Astrocyte (in vitro differentiated cells and primary cell): ENCODE measurements around the gene ADARB2. TPM values are rescaled to one million over a fixed set of nuclear protein-coding genes. Genes with fewer than 3 reads are reported as not detected.

Experiments
- DNase-seq: peaks from one replicate; pipeline ENCODE4 v3.0.0-alpha.2; 2010; ENCODE audit warnings: low read depth
- FAIRE-seq: peaks from 2 replicates; lab custom pipeline; 2011; peaks lifted over from hg19 to GRCh38; lab: Jason Lieb, UNC
- H2AFZ ChIP-seq: 2 replicates; pipeline ENCODE4 v1.6.0; 2012; ENCODE audit warnings: low read depth, low read length, inconsistent platforms
- H3K27ac ChIP-seq: 2 replicates; pipeline ENCODE4 v1.5.1; 2011; ENCODE audit warnings: low read depth, low read length, inconsistent platforms
- H3K27me3 ChIP-seq: 2 replicates; pipeline ENCODE4 v1.6.0; 2011; ENCODE audit warnings: low read length, inconsistent platforms; ENCODE audit not compliant: insufficient read depth
- H3K36me3 ChIP-seq: 2 replicates; pipeline ENCODE4 v1.5.1; 2011; ENCODE audit warnings: low read length, inconsistent platforms; ENCODE audit not compliant: insufficient read depth
- H3K4me1 ChIP-seq: 2 replicates; pipeline ENCODE4 v1.5.1; 2011; ENCODE audit warnings: low read length, inconsistent platforms; ENCODE audit not compliant: insufficient read depth
- H3K4me2 ChIP-seq: 2 replicates; pipeline ENCODE4 v1.6.0; 2012; ENCODE audit warnings: low read length, inconsistent platforms
- H3K4me3 ChIP-seq: 2 replicates; pipeline ENCODE4 v1.5.1; 2011; ENCODE audit warnings: low read depth, mild to moderate bottlenecking, low read length, inconsistent platforms; ENCODE audit not compliant: insufficient read depth
- H3K79me2 ChIP-seq: 2 replicates; pipeline ENCODE4 v1.6.0; 2012; ENCODE audit warnings: mild to moderate bottlenecking, low read length, inconsistent platforms; ENCODE audit not compliant: insufficient read depth
- H3K9ac ChIP-seq: 2 replicates; pipeline ENCODE4 v1.6.0; 2012; ENCODE audit warnings: mild to moderate bottlenecking, low read length, inconsistent platforms
- H3K9me3 ChIP-seq: 2 replicates; pipeline ENCODE4 v1.5.1; 2012; ENCODE audit warnings: low read depth, mild to moderate bottlenecking, low read length, inconsistent platforms; ENCODE audit not compliant: insufficient read depth
- H4K20me1 ChIP-seq: 2 replicates; pipeline ENCODE4 v1.6.0; 2012; ENCODE audit warnings: low read length, inconsistent platforms; ENCODE audit not compliant: insufficient read depth
- H3K27ac Mint-ChIP-seq: one replicate; pipeline ENCODE4 v1.8.0; 2021; ENCODE audit warnings: mild to moderate bottlenecking, mixed read lengths; ENCODE audit not compliant: unreplicated experiment
- H3K27me3 Mint-ChIP-seq: one replicate; pipeline ENCODE4 v1.8.0; 2021; ENCODE audit warnings: low read depth, mixed read lengths; ENCODE audit not compliant: unreplicated experiment
- H3K36me3 Mint-ChIP-seq: one replicate; pipeline ENCODE4 v1.8.0; 2021; ENCODE audit warnings: low read depth, mixed read lengths; ENCODE audit not compliant: unreplicated experiment
- H3K4me1 Mint-ChIP-seq: one replicate; pipeline ENCODE4 v1.8.0; 2021; ENCODE audit warnings: low read depth, mixed read lengths; ENCODE audit not compliant: unreplicated experiment
- H3K4me3 Mint-ChIP-seq: one replicate; pipeline ENCODE4 v1.8.0; 2021; ENCODE audit warnings: mild to moderate bottlenecking, moderate library complexity, mixed read lengths; ENCODE audit not compliant: unreplicated experiment
- H3K9me3 Mint-ChIP-seq: one replicate; pipeline ENCODE4 v1.8.0; 2021; ENCODE audit warnings: mild to moderate bottlenecking, mixed read lengths; ENCODE audit not compliant: unreplicated experiment
- EZH2 ChIP-seq: IDR thresholded peaks from 2 replicates; pipeline ENCODE4 v1.6.1; 2012; ENCODE audit warnings: mild to moderate bottlenecking, low read length, inconsistent platforms; ENCODE audit not compliant: insufficient read depth
- total RNA-seq: library from RNA; stranded (reverse); gene quantifications from 2 replicates; pipeline ENCODE4 v1.2.1, GENCODE V29; 2021
- TF ChIP-seq, protein P1 (sequence below): IDR thresholded peaks from 2 replicates; pipeline ENCODE4 v1.5.1; 2011; ENCODE audit warnings: low read depth, mild to moderate bottlenecking, inconsistent platforms, low read length, moderate library complexity; ENCODE audit not compliant: insufficient read depth

Gene ADARB2
- total RNA-seq, 1 donor from 2014 or later: 0.18 TPM

DNA sequence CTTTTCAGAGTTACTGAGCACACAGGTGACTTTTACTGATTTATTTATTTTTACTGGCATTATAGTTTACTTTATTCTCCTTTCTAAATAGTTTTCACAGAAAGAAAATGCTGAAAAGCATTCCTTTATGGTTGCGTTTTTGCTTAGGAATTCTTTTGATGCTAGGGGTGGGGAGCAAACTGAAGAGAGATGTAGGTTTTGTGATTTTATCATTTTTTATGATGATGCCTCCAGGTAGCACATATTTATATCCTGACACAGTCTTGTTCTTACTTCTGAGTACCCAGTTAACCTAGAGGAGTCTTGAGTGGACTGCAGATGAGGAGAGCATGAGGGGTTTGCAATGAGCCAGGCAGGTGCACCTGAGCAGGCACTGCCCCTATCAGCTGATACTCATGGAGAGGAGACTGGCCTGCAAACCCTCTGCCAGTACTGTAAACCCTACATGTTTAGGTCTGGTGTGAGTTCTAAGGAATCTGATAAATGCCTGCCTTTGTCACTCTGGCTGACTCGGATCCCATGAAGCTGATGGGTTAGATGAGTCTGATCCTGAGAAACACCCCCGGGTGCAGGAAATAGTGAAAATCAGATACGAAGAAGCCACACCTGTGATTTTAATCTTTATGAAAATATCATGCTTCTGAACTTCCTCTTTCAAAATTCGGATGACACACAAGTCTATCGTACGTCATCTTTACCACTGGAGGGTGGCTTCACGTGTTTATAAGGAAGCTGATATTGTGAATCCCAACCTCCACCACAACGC is 378.3 kb downstream of the ADARB2 start:
- no peak overlapping the region for H2AFZ ChIP-seq
- Mint-ChIP-seq H3K36me3 (no peaks in the 10 kb centered on the region), H3K27ac (no peak overlapping the region), H3K4me1 (peaks cover 32% of the 10 kb centered on the region), H3K4me3 (no peak overlapping the region), H3K9me3 (no peaks in the 10 kb centered on the region), H3K27me3 (peaks cover 15% of the 10 kb centered on the region)
- H3K36me3 ChIP-seq: no peaks in the 10 kb centered on the region
- no peaks in the 10 kb centered on the region for H3K79me2 ChIP-seq
- no peak overlapping the region for H3K4me2 ChIP-seq
- TF ChIP-seq EZH2: no peak
- TF ChIP-seq, protein P1, sequence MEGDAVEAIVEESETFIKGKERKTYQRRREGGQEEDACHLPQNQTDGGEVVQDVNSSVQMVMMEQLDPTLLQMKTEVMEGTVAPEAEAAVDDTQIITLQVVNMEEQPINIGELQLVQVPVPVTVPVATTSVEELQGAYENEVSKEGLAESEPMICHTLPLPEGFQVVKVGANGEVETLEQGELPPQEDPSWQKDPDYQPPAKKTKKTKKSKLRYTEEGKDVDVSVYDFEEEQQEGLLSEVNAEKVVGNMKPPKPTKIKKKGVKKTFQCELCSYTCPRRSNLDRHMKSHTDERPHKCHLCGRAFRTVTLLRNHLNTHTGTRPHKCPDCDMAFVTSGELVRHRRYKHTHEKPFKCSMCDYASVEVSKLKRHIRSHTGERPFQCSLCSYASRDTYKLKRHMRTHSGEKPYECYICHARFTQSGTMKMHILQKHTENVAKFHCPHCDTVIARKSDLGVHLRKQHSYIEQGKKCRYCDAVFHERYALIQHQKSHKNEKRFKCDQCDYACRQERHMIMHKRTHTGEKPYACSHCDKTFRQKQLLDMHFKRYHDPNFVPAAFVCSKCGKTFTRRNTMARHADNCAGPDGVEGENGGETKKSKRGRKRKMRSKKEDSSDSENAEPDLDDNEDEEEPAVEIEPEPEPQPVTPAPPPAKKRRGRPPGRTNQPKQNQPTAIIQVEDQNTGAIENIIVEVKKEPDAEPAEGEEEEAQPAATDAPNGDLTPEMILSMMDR: no peak
- FAIRE-seq: no peak
- no peaks in the 10 kb centered on the region for H3K4me1 ChIP-seq
- H3K27ac ChIP-seq: no peak overlapping the region
- H3K4me3 ChIP-seq: no peak overlapping the region
- H3K9me3 ChIP-seq: no peaks in the 10 kb centered on the region
- H3K9ac ChIP-seq: no peak overlapping the region
- no peak for DNase-seq
- H4K20me1 ChIP-seq: no peaks in the 10 kb centered on the region
- no peaks in the 10 kb centered on the region for H3K27me3 ChIP-seq

DNA sequence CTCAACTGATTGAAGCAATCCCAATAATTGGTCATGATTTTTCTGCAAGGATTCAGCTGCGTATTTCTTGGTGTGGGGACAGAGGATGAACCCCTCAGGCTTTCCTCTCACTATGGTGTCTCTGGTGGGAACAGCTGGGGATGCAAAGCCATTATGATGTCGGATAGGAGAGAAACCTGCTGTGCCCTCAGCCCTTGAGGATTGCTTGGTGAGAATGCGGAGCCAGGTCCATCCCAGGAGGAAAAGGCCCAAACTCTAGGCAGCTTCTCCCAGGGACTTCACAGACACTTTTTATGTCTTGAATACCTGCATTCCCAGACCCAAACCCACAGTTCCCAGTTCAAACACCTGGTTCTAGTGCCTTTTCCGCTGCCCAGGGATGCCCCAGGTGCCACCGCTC is 379.2 kb downstream of the ADARB2 start:
- H3K4me1 Mint-ChIP-seq: peaks cover 32% of the 10 kb centered on the region
- H3K9me3 Mint-ChIP-seq: no peaks in the 10 kb centered on the region
- H3K36me3 Mint-ChIP-seq: no peaks in the 10 kb centered on the region
- FAIRE-seq: no peak
- Histone ChIP-seq H3K4me2 (no peak overlapping the region), H3K9me3 (no peaks in the 10 kb centered on the region), H3K36me3 (no peaks in the 10 kb centered on the region), H3K79me2 (no peaks in the 10 kb centered on the region), H3K9ac (no peak overlapping the region), H3K4me1 (no peaks in the 10 kb centered on the region), H3K27me3 (no peaks in the 10 kb centered on the region), H3K4me3 (no peak overlapping the region), H4K20me1 (no peaks in the 10 kb centered on the region), H2AFZ (no peak overlapping the region), H3K27ac (no peak overlapping the region)
- H3K27me3 Mint-ChIP-seq: peaks cover 15% of the 10 kb centered on the region
- no peak for TF ChIP-seq EZH2
- TF ChIP-seq, protein P1: no peak
- no peak overlapping the region for H3K4me3 Mint-ChIP-seq
- DNase-seq: no peak
- H3K27ac Mint-ChIP-seq: no peak overlapping the region

DNA sequence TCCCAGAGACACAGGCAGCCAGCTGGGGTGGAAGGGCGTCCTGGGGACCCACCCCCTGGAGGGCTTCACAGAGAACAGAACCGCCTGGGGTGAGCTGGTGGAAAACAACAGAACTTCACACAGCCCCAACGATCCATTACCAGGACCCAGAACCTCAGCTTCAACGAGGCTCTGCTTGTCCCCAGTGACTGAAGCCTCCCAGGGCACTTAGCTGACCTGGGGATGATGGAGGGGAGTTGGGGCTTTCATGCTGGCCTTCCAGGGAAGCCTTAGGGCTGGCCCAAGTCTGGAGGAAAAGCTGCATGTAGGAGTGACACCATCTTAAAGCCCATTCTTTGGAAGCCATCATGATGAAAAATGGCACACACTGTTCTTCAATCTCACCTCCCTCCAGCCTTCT is 381.0 kb downstream of the ADARB2 start:
- no peak overlapping the region for H2AFZ ChIP-seq
- no peaks in the 10 kb centered on the region for H4K20me1 ChIP-seq
- TF ChIP-seq, protein P1: no peak
- TF ChIP-seq EZH2: no peak
- H3K4me2 ChIP-seq: no peak overlapping the region
- no peak overlapping the region for H3K27ac ChIP-seq
- no peaks in the 10 kb centered on the region for H3K36me3 ChIP-seq
- H3K27me3 ChIP-seq: no peaks in the 10 kb centered on the region
- Mint-ChIP-seq H3K27ac (no peak overlapping the region), H3K9me3 (no peaks in the 10 kb centered on the region), H3K4me3 (no peak overlapping the region), H3K36me3 (no peaks in the 10 kb centered on the region), H3K27me3 (peaks cover 15% of the 10 kb centered on the region), H3K4me1 (peaks cover 26% of the 10 kb centered on the region)
- H3K79me2 ChIP-seq: no peaks in the 10 kb centered on the region
- no peak for FAIRE-seq
- no peak for DNase-seq
- no peaks in the 10 kb centered on the region for H3K9me3 ChIP-seq
- H3K4me1 ChIP-seq: no peaks in the 10 kb centered on the region
- H3K9ac ChIP-seq: no peak overlapping the region
- no peak overlapping the region for H3K4me3 ChIP-seq
